HG02938 (cell line): ENCODE data around the gene ARMC10.
"Not testable (repeated sequence)": the region's sequence is repeated elsewhere in the genome, so short reads cannot be mapped to it uniquely, and the experiment has no call there.

Source experiments
- ATAC-seq: cut with Tn5 transposase; IDR thresholded peaks from one replicate; pipeline ENCODE4 v1.9.1; 2021; ENCODE audit warnings: mild to moderate bottlenecking, moderate library complexity; ENCODE audit not compliant: unreplicated experiment

ARMC10 gene

GRCh38 chr7:103074519-103075336 is at the start of gene ARMC10, which contains the start of gene FBXL13:
ARMC10 (plus strand) TSS chr7:103075140; CDS start chr7:103075273, 133 bp downstream.
FBXL13 (minus strand) TSS chr7:103074796.
- peak; percentile 87 for ATAC-seq

- no peak for ATAC-seq
Measured at GRCh38 chr7:103025341-103025740, 49.6 kb upstream of the ARMC10 start.

DNA sequence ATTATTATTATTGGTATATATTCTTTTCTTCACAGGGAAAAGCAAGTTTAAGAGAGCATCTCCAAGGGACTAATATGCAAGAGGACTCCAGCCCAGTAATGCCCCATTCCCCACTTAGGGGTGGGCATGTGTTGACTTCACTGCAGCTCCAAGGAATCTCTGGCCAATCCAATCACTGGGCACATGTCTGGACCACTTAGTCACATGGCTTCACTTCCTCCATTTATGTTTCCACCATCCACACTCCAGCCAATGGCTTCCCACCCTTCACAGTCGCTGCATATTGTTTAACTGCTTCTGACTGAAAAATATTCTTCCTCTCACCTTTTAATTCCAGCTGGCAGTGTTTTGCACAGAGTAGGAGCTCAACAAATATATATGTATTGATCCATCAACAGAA is 43.9 kb upstream of the ARMC10 start:
- ATAC-seq = no peak

DNA sequence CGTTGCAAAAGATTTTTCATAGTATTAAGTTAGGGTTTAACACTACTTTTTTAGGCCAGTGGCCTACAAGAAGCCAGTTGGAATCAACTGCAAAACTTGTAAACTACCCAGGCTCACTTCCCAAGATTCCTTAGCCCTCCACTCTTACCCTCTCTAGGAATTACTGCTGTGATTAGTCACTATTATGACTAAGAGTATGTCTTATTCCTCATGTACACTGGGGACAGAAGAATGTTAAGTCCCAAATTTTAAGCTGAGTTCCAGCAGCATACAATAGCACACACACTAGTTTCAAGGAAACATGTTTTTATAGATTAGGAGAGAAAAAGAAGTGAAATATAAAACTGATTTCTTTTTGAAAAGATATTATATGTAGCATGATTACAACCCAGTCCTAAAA is 43.2 kb upstream of the ARMC10 start:
- ATAC-seq = no peak

DNA sequence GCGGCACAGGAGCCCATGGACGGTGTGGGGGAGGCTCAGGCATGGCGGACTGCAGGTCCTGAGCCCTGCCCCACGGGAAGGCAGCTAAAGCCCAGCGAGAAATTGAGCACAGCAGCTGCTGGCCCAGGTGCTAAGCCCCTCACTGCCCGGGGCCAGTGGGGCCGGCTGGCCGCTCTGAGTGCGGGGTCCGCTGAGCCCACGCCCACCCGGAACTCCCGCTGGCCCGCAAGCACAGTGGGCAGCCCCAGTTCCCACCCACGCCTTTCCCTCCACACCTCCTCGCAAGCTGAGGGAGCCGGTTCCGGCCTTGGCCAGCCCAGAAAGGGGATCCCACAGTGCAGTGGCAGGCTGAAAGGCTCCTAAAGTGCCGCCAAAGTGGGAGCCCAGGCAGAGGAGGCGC is 40.6 kb upstream of the ARMC10 start:
- not testable (repeated sequence) for ATAC-seq

- ATAC-seq = no peak
Measured at GRCh38 chr7:103037476-103037822, 37.5 kb upstream of the ARMC10 start.

- ATAC-seq = not testable (repeated sequence)
Measured at GRCh38 chr7:103037823-103038739, 36.9 kb upstream of the ARMC10 start.

- not testable (repeated sequence) for ATAC-seq
Measured at GRCh38 chr7:103041815-103042214, 33.1 kb upstream of the ARMC10 start.

DNA sequence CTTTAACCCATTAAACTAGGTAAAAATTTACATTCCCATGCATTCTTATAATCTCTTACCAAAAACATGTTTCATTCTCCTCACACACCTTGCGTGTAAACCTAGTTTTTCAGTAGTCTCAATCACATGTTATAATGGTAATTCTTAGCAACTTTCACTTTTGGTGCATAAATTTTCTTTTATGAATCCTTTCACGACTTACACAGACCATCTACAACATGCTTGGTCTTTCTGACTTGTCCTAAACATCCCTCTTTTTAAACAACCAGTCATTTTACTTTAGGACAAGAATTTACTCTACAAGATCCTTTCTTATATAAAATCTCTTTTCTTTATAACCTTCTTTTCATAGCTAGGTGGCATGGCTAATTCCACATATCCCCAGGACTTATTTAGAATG is 26.1 kb upstream of the ARMC10 start:
- no peak for ATAC-seq

DNA sequence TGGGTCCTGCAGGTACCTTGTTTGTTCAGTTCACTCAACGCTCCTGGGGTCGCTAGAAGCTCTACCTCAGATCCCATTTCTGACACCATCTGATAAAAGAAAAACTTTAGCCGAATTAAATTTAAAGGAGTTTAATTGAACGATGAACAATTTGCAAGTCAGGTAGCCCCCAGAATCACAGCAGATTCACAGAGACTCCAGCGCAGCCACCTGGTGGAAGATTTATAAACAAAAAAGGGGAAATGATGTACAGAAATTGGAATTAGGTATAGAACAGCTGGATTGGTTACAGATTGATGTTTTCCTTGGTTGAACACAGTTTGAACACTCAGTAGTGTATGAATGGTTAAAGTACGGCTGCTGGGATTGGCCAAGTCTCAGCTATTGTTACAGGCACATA is 23.4 kb upstream of the ARMC10 start:
- ATAC-seq = no peak

DNA sequence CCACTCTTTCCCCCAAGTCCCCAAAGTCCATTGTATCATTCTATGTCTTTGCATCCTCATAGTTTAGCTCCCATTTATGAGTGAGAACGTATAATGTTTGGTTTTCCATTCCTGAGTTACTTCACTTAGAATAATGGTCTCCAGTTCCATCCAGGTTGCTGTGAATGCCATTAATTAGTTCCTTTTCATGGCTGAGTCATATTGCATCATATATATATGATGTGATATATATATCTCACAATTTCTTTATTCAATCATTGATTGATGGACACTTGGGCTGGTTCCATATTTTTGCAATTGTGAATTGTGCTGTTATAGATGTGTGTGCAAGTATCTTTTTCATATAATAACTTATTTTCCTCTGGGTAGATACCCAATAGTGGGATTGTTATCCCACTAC is 18.9 kb upstream of the ARMC10 start:
- ATAC-seq = not testable (repeated sequence)

DNA sequence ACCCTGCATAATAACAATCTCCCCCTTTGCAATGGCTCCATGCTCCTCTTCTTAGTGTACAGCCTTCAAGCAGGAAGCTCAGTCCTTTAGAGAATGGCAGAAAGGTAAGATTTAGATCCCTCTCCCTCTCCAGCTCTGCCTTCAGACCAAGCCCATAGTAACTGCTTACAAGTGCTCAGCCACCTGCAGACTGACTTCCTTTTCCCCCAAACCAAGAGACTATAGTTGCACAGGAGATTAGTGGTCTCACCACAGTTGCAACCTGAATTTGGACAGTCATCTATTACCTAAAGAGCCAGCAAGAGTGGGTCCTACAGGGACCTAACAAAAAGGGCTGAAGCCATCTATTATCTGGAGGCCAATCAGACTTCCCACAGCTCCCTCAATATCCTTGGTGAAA is 16.8 kb upstream of the ARMC10 start:
- no peak for ATAC-seq

DNA sequence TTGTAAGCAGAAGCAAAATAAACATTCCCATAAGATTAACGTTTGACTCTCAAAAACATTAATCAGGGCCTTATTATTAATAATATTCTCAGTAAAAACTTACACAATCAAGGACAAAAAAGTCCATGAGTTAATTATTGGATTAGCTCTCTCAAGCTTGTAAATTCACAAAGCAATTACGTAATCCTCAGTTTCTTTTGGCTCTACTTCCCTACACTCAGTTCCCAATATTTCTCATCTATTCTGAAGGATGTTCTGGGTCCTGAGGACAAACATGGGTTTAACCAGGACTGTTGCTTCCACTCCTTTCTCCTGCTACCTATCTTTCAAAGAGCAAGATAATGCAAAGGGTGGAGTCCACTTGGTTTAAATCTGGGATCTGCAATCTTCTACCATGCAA is 15.5 kb upstream of the ARMC10 start:
- no peak for ATAC-seq

- no peak for ATAC-seq
Measured at GRCh38 chr7:103063895-103064294, 11.0 kb upstream of the ARMC10 start.

GRCh38 chr7:103065667-103066066 is 9.3 kb upstream of the ARMC10 start:
- no peak for ATAC-seq

GRCh38 chr7:103068414-103069403 is 6.2 kb upstream of the ARMC10 start:
- ATAC-seq = no peak

DNA sequence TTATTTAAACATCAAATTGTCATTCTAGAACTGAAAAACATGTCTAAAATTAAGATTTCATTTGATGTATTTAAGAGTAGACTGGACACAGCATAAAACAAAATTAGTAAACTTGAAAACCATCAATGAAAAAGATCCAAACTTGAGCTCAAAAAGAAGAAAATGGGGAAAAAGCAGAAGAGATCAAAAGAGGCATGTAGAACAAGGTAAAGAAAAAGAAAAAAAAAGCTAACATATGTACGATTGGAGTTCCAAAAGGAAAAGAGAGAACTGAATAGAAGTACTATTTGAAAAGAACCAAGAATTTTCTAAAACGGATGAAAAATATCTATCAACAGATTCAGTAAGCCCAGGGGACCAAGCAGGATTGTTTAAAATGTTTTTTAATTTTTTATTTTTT is 3.9 kb upstream of the ARMC10 start:
- ATAC-seq = no peak

GRCh38 chr7:103073989-103074518 is 886 bp upstream of the ARMC10 start:
- no peak for ATAC-seq

- peak; percentile 54 for ATAC-seq
Measured at GRCh38 chr7:103075337-103075918, 488 bp downstream of the ARMC10 start.

- no peak for ATAC-seq
Measured at GRCh38 chr7:103076764-103077163, 1.8 kb downstream of the ARMC10 start.
